Tibial nerve (tissue), 4 donors: ENCODE results near the gene ENPP6. TPM values are rescaled to one million over a fixed set of nuclear protein-coding genes. Genes with fewer than 3 reads are reported as not detected.
"Not testable (repeated sequence)": the region's sequence is repeated elsewhere in the genome, so short reads cannot be mapped to it uniquely, and the experiment has no call there.

Experiments
- DNase-seq, 2 donors: peaks; one replicate each; pipeline ENCODE4 v3.0.0-alpha.2; 2019; ENCODE audit warnings: low spot score in 2 of 2
- H3K27ac ChIP-seq, 4 donors: fragments of 200-600 bp; sonication (generic) in 3 of 4; one replicate each; pipeline ENCODE4 v1.5.1; 2017 to 2019; ENCODE audit warnings: mild to moderate bottlenecking in 1 of 4
- H3K27me3 ChIP-seq, 2 donors: fragments of 200-600 bp; sonication (generic) in 1 of 2; one replicate each; pipeline versions ENCODE4 v1.5.1 to v1.6.0; 2017 to 2019
- H3K36me3 ChIP-seq, 3 donors: fragments of 200-600 bp; sonication (generic); one replicate each; pipeline ENCODE4 v1.5.1; 2018 to 2019
- H3K4me1 ChIP-seq, 4 donors: fragments of 200-600 bp; sonication (generic) in 3 of 4; one replicate each; pipeline ENCODE4 v1.5.1; 2017 to 2019
- H3K4me3 ChIP-seq, 4 donors: fragments of 200-600 bp; sonication (generic) in 3 of 4; one replicate each; pipeline ENCODE4 v1.5.1; 2017 to 2019; ENCODE audit warnings: mild to moderate bottlenecking in 1 of 4, moderate library complexity in 1 of 4
- H3K9me3 ChIP-seq, 4 donors: fragments of 200-600 bp; sonication (generic) in 3 of 4; one replicate each; pipeline ENCODE4 v1.5.1; 2017 to 2019
- CTCF ChIP-seq, 5 experiments: fragments of 200-600 bp in 3 of 5; fragments of 450-650 bp in 2 of 5; sonication (generic) in 3 of 5; IDR thresholded peaks; one replicate each; pipeline ENCODE4 v1.5.1; 2016 to 2019; ENCODE audit warnings: antibody characterized with exemption in 5 of 5, mild to moderate bottlenecking in 3 of 5, moderate library complexity in 2 of 5
- EP300 ChIP-seq, 2 donors: sonication (generic); formaldehyde crosslinking; IDR thresholded peaks; one replicate each; pipeline ENCODE4 v1.6.1; 2017; ENCODE audit warnings: antibody characterized with exemption in 2 of 2, mild to moderate bottlenecking in 1 of 2
- POLR2A ChIP-seq, 2 donors: fragments of 450-650 bp; IDR thresholded peaks; one replicate each; pipeline ENCODE4 v1.6.1; 2017; ENCODE audit warnings: antibody characterized with exemption in 2 of 2, mild to moderate bottlenecking in 2 of 2, moderate library complexity in 2 of 2
- WGBS, 2 donors: methylation state at CpG; one replicate each; pipeline ENCODE4 v1.1.5; 2018; 5-methylcytosine and 5-hydroxymethylcytosine counted together
- total RNA-seq, 4 donors: library from RNA; depleted of rRNA; stranded (reverse); fragments of >200 nt; gene quantifications; one replicate each; pipeline ENCODE4 v1.1.0, GENCODE V29; 2016

Gene ENPP6
- total RNA-seq, 4 donors from 2014 or later: 12.6 to 42.6 (median 30.3) TPM

- H3K27me3 ChIP-seq: no peaks in the 10 kb centered on the region
- no peak overlapping the region for H3K27ac ChIP-seq
- no peak overlapping the region for H3K4me3 ChIP-seq
- TF ChIP-seq CTCF (IDR thresholded peaks at IDR 0.05) (no peak), EP300 (IDR thresholded peaks at IDR 0.05) (no peak), POLR2A (IDR thresholded peaks at IDR 0.05) (no peak)
- no peak for DNase-seq
- H3K9me3 ChIP-seq: peaks cover 0 to 5% (median 0%) of the 10 kb centered on the region in 4 donors
- H3K4me1 ChIP-seq: peaks cover 0 to 9% (median 0%) of the 10 kb centered on the region in 4 donors
- H3K36me3 ChIP-seq: no peaks in the 10 kb centered on the region
- 78 to 91% methylated on average over 13 to 15 of the region's 15 CpGs for WGBS, 2 donors
Observed at GRCh38 chr4:184143770-184144564, 73.7 kb downstream of the ENPP6 start.

GRCh38 chr4:184142121-184143000 lies 75.3 kb downstream of the ENPP6 start:
- no peak for DNase-seq
- no peak for TF ChIP-seq POLR2A (IDR thresholded peaks at IDR 0.05)
- no peak for TF ChIP-seq EP300 (IDR thresholded peaks at IDR 0.05)
- TF ChIP-seq CTCF (IDR thresholded peaks at IDR 0.05): no peak
- Histone ChIP-seq H3K4me1 (no peaks in the 10 kb centered on the region), H3K27me3 (no peaks in the 10 kb centered on the region), H3K4me3 (no peak overlapping the region), H3K36me3 (no peaks in the 10 kb centered on the region), H3K27ac (no peak overlapping the region), H3K9me3 (peaks cover 0 to 20% (median 0%) of the 10 kb centered on the region in 4 donors)
- 64 to 68% methylated on average over 18 of the region's 18 CpGs for WGBS, 2 donors

GRCh38 chr4:184140901-184141300 lies 76.8 kb downstream of the ENPP6 start:
- H3K27ac ChIP-seq, H3K4me3 ChIP-seq: not testable (repeated sequence)

GRCh38 chr4:184136525-184136924 lies 81.1 kb downstream of the ENPP6 start:
- Histone ChIP-seq H3K4me3 (no peak overlapping the region), H3K9me3 (peaks cover 0 to 38% (median 0%) of the 10 kb centered on the region in 4 donors), H3K36me3 (no peaks in the 10 kb centered on the region), H3K27ac (no peak overlapping the region), H3K4me1 (no peaks in the 10 kb centered on the region), H3K27me3 (no peaks in the 10 kb centered on the region)
- WGBS, 2 donors: 91% methylated on average over 1 of the region's 1 CpG
- no peak for DNase-seq
- no peak for TF ChIP-seq CTCF (IDR thresholded peaks at IDR 0.05)

More at GRCh38 chr4:184140901-184141300, 76.8 kb downstream of the ENPP6 start:
- 84 to 90% methylated on average over 8 of the region's 8 CpGs for WGBS, 2 donors
- not testable (repeated sequence) for H3K36me3 ChIP-seq, DNase-seq, H3K27me3 ChIP-seq, H3K4me1 ChIP-seq
- H3K9me3 ChIP-seq: peaks cover 0 to 34% (median 0%) of the 10 kb centered on the region in 4 donors

GRCh38 chr4:184126800-184127199 lies 90.9 kb downstream of the ENPP6 start:
- no peak overlapping the region for H3K27ac ChIP-seq
- no peaks in the 10 kb centered on the region for H3K4me1 ChIP-seq
- no peaks in the 10 kb centered on the region for H3K27me3 ChIP-seq
- no peak for DNase-seq
- TF ChIP-seq EP300 (IDR thresholded peaks at IDR 0.05) (no peak), POLR2A (IDR thresholded peaks at IDR 0.05) (no peak), CTCF (IDR thresholded peaks at IDR 0.05) (no peak)
- H3K4me3 ChIP-seq: no peak overlapping the region
- 71 to 95% methylated on average over 4 of the region's 4 CpGs for WGBS, 2 donors
- H3K9me3 ChIP-seq: peaks cover 0 to 7% (median 0%) of the 10 kb centered on the region in 4 donors
- H3K36me3 ChIP-seq: no peaks in the 10 kb centered on the region
